ENCODE data around the gene PKD2L2. TPM values are rescaled to one million over a fixed set of nuclear protein-coding genes. Genes with fewer than 3 reads are reported as not detected.

The PKD2L2 gene
- total RNA-seq, 4 donors from 2014 or later = not detected

- TF ChIP-seq, protein P1, sequence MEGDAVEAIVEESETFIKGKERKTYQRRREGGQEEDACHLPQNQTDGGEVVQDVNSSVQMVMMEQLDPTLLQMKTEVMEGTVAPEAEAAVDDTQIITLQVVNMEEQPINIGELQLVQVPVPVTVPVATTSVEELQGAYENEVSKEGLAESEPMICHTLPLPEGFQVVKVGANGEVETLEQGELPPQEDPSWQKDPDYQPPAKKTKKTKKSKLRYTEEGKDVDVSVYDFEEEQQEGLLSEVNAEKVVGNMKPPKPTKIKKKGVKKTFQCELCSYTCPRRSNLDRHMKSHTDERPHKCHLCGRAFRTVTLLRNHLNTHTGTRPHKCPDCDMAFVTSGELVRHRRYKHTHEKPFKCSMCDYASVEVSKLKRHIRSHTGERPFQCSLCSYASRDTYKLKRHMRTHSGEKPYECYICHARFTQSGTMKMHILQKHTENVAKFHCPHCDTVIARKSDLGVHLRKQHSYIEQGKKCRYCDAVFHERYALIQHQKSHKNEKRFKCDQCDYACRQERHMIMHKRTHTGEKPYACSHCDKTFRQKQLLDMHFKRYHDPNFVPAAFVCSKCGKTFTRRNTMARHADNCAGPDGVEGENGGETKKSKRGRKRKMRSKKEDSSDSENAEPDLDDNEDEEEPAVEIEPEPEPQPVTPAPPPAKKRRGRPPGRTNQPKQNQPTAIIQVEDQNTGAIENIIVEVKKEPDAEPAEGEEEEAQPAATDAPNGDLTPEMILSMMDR (IDR thresholded peaks at IDR 0.05; ENCODE audit: low read depth) = no peak
These were observed 32.1 kb upstream of the PKD2L2 start for GRCh38 chr5:137856916-137857862.

GRCh38 chr5:137858223-137858916, 30.9 kb upstream of the PKD2L2 start:
- TF ChIP-seq, protein P1 (IDR thresholded peaks at IDR 0.05; ENCODE audit: low read depth) = no peak

GRCh38 chr5:137858954-137859353, 30.3 kb upstream of the PKD2L2 start:
- TF ChIP-seq, protein P1 (IDR thresholded peaks at IDR 0.05; ENCODE audit: low read depth) = no peak

GRCh38 chr5:137862251-137862650, 27.0 kb upstream of the PKD2L2 start:
- TF ChIP-seq, protein P1 (IDR thresholded peaks at IDR 0.05; ENCODE audit: low read depth) = no peak

GRCh38 chr5:137866541-137867388, 22.5 kb upstream of the PKD2L2 start:
- TF ChIP-seq, protein P1 (IDR thresholded peaks at IDR 0.05; ENCODE audit: low read depth) = no peak

- TF ChIP-seq, protein P1 (IDR thresholded peaks at IDR 0.05; ENCODE audit: low read depth) = no peak
These were observed 21.6 kb upstream of the PKD2L2 start, which contains the start of gene MYOT for GRCh38 chr5:137867664-137868063. TSS of gene MYOT (plus strand) at chr5:137867860. CDS start at chr5:137870652, 2,792 bp downstream.
